ENCODE measurements around the gene PYGO2.

Gene PYGO2

DNA sequence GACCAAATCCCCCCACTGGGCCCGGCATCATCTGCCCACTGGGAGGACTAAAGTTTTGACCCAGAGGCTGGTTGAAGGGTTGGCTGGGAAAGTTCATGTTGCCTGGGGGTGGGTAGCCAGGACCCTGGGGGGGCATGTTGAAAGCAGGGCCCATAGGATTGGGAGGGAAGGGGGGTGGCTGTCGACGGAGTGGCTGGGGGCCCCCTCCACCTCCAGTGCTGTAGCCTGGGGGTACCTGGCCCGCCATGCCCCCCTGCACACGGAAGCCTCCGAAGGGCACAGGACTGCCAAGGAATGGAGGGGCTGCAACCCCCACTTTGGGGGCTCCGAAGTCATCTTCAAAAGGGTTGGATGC, 2.2 kb downstream of the PYGO2 start:
- no peak for DNase-seq

- DNase-seq = no peak
Observed at GRCh38 chr1:154958681-154959425, 2.7 kb downstream of the PYGO2 start.

- DNase-seq = no peak
Observed at GRCh38 chr1:154958036-154958435, 3.5 kb downstream of the PYGO2 start.

- DNase-seq = no peak
Observed at GRCh38 chr1:154957091-154957657, 4.4 kb downstream of the PYGO2 start.

DNA sequence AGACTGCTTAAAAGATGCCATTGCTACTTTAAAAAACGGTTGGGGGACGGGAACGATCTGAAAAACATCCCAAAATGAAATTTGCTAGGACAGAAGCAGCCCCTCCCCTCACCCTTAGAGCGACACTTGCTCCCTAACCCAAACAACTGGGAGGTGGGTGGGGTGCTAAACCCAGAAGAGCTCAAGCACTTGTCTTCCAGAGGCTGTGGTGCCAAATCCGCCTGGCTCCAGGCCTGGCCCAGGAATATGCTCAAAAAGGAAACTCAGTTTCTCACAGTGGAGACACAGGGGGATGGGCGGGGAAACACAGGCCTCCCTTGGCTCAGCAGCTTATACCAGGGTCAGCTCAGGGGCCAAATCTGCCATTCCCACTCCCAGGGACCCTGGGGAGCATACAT, 5.0 kb downstream of the PYGO2 start:
- DNase-seq = no peak

- DNase-seq = peak; percentile 85 to 88
Observed at GRCh38 chr1:154955718-154956543, 5.7 kb downstream of the PYGO2 start, which contains the start of gene PBXIP1. Gene PBXIP1 (minus strand): TSS chr1:154956099. CDS start chr1:154953721, 2,378 bp downstream.

DNA sequence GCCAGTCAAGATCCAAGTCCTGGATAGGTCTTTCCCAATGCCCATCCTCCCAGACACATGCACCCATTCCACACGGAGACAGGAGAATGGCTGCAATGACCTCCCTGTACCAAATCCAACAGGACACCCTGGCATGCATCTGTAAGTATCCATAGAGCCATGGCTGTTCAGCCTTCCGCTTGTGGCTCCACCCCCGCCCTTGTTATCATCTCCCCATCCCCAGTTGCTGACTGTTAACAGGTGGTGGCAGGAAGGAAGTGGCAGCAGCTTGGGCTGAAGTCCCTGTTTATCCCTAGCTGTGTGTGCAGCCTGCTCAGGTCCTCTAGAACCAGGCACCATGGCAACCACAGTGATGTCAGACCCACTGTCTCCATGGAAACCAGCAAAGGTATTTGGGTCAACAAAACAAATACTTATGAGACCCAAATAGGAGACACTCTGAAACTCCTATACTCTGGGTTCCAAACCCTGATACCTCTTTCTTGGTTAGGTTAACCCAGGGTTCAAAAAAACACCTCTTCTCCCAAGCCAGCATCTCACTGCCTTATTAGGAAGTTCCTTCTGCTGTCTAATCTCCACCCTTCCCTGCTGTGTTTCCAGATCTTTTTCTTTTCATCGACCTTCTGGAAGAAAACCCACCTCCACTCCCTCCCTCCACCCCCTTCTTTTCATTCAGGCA, 6.4 kb downstream of the PYGO2 start:
- DNase-seq = peak; percentile 78 to 82

DNA sequence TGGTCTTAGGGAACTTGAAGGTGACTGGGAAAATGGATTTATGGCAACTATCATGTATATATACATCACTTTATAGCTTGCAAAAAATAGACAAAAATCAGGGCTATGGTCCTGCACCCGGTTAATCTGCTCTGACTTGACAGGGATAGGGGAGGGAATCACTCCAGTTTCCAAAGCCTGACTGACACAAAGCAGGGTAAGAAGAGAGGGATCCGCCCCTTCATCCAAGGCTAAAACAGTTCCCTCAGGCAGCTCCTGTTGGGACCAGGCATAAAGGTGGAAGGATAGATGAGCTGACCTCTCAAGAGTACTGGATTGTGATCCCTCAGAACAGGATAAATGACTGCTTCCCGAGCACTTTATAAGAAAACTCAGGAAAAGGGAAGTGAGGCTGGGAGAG, 7.0 kb downstream of the PYGO2 start:
- no peak for DNase-seq

- DNase-seq = no peak
Observed at GRCh38 chr1:154953611-154954038, 8.0 kb downstream of the PYGO2 start.

DNA sequence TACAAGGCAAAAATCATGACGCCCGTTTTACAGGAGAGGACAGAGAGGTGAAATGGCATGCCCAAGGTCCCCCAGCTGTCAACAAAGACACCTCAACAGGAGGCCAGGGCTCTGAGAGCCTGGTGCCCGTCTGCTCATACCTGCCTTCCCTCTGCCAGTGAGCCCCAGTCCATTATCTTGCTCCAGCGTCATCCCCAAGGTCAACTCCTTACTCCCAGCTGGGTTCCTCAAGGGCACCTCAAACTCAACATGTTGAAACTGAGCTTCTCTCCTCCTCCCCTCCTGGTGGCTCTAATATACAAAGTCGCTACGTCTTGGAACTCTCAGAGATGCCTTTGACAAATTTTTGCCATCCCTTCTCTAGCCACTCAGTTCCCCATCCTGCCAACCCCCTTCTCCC, 8.9 kb downstream of the PYGO2 start:
- DNase-seq = no peak

DNA sequence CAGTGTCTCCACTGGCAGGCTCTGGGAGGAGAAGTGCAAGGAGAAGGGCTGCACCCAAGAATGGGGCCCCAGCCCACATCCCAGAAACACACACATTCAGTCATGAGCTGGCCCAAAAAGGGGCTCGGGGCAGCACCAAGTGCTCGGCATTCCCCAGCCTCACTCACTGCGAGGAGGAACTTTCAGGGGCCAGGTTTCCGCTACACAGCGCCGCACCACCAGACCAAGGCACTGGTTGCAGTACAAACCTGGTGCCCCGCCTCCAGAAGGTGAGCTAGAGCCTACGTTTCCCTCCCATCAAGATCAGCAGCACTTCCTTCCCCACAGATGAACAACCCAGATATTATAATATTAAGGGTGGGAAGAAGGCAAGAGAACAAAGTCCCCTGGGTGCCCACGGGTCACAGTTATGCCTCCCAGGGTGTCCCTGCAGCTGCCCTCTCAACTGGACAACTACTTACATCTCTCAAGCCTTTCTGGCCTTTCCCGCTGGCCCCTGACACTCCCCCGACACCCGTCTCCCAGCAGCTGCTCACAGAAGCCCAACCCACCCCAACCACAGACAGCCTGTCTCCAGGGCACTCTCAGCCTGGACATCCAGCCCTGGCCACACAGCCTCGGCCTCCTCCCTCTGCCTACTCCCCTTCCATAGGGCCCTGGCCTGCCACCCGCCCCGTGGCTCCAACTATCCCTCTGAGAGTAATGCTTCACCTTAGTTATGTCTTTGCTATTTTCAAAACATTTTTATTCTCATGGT, 9.5 kb downstream of the PYGO2 start:
- DNase-seq = peak; percentile 70 to 71

- no peak for DNase-seq
Observed at GRCh38 chr1:154948079-154948478, 13.5 kb downstream of the PYGO2 start.

DNA sequence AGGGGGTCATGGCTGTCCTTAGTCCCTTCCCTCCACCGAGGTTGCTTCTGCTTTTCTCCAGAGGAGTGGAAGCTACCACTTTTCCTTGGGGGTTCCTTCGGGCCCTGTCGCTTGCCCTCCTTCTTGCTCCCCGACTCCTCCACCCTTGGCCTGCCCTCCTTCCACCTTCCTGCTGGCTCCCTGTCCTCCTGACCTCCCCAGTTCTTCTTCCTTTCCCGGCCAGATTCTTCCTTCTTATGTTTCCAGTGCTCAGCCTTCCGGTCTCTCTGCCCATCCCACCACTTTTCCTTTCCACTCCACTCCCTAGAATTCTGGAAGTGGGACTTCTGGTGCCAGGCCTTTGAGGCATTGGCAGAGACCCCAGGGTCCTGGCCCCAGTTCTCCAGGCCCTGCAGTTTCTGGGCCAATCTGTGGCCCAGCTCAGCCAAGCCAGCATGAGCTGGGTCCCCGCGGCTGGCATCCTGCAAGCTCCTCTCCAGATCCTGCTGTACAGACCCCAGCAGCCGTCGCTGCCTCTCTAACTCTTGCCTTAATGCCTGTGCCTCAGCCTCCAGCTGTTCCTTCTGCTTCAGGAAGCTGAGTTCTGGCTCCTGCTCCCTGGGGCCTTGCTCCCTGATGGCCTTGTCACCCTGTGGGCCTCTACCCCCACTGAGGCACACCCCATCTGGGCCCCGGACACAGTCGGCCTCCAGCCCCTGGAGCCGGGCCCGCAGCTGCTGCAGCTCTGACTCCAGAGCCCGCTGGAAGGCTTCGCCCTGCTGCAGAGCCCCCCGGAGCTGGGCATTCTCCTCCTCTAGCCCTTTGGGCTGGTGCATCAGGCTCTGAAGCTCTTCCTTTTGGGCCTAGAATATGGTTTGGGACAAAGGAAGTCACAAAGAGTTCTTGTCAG, 15.4 kb downstream of the PYGO2 start:
- DNase-seq = no peak

- no peak for DNase-seq
Observed at GRCh38 chr1:154945160-154945961, 16.2 kb downstream of the PYGO2 start.

GRCh38 chr1:154944401-154945159, 17.0 kb downstream of the PYGO2 start:
- DNase-seq = no peak

- peak; percentile 53 to 63 for DNase-seq
Observed at GRCh38 chr1:154943649-154944400, 17.8 kb downstream of the PYGO2 start.

- DNase-seq = no peak
Observed at GRCh38 chr1:154941333-154942013, 20.1 kb downstream of the PYGO2 start.

DNA sequence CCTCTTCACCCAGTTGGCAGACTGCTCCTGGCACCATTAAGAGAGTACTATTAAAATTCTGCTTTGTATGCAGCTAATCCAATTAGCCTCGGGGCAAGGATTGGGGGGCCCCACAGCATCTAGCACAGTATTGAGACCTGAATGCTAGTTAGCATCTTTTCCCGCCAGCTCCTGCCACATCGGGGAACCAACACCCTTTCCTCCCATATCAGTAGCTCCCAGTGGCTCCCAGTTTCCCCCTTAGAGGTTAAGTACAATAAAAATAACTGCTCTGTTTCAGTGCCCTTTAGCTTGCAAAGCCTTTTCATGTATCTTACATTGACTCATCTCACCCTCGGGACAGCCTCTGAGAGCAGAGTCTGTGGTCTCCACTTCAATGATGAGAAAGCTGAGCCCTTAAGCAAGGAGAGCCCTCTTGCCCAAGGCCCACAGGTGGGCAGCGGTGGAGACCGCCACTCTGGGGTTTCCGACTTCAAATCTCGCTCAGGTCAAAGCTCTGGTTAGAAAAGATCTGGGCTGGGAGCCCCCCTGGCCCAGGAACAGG, 20.9 kb downstream of the PYGO2 start:
- DNase-seq = peak; percentile 40 to 43
